Liver (tissue), 3 donors: ENCODE measurements around the gene IRAG1.

Experiments used
- CTCF ChIP-seq: fragments of 150-350 bp; IDR thresholded peaks from 2 replicates; pipeline ENCODE4 v1.5.1; 2017; ENCODE audit warnings: improper control_type of control experiment, low read depth, low read length; ENCODE audit not compliant: missing input control
- FOXA1 ChIP-seq: IDR thresholded peaks from 2 replicates; pipeline ENCODE4 v1.6.1; 2016; ENCODE audit warnings: antibody characterized with exemption
- HNF4A ChIP-seq, 2 donors: conservative IDR thresholded peaks; 2 replicates each; pipeline ENCODE4 v1.6.1; 2016; ENCODE audit warnings: antibody characterized with exemption in 2 of 2, mild to moderate bottlenecking in 2 of 2
- JUND ChIP-seq, 2 donors: IDR thresholded peaks; 2 replicates each; pipeline ENCODE4 v1.6.1; 2016; ENCODE audit warnings: antibody characterized with exemption in 2 of 2
- MAX ChIP-seq: IDR thresholded peaks from 2 replicates; pipeline ENCODE4 v1.6.1; 2016; ENCODE audit warnings: antibody characterized with exemption
- RAD21 ChIP-seq, 2 donors: IDR thresholded peaks; 2 replicates each; pipeline ENCODE4 v1.6.1; 2016; ENCODE audit warnings: antibody characterized with exemption in 2 of 2, mild to moderate bottlenecking in 2 of 2
- REST ChIP-seq: IDR thresholded peaks from 2 replicates; pipeline ENCODE4 v1.6.1; 2016; ENCODE audit warnings: antibody characterized with exemption, mild to moderate bottlenecking
- TAF1 ChIP-seq: conservative IDR thresholded peaks from 2 replicates; pipeline ENCODE4 v1.6.1; 2016; ENCODE audit warnings: antibody characterized with exemption, mild to moderate bottlenecking
- ZBTB33 ChIP-seq: IDR thresholded peaks from 2 replicates; pipeline ENCODE4 v1.6.1; 2016; ENCODE audit warnings: antibody characterized with exemption
- donor health status: healthy.
- donor health status: healthy.

- TF ChIP-seq CTCF (no peak), JUND (IDR thresholded peaks at IDR 0.05) (no peak), MAX (no peak), RAD21 (IDR thresholded peaks at IDR 0.05) (no peak), TAF1 (no peak), REST (no peak), ZBTB33 (no peak), HNF4A (conservative IDR thresholded peaks at IDR 0.05) (no peak), FOXA1 (no peak)
Observed at GRCh38 chr11:10715571-10715970, 22.0 kb upstream of the IRAG1 start.
